Activated CD4-positive, alpha-beta T cell treated with anti-CD3 and anti-CD28 coated beads, Interleukin-10, Interleukin-2, amounts not matched to agents 100 ng/mL and 50 ng/mL, durations not matched to agents 16 hours and 8 hours (primary cell): ENCODE measurements around the gene ASNSD1.
"Not testable (repeated sequence)": the region's sequence is repeated elsewhere in the genome, so short reads cannot be mapped to it uniquely, and the experiment has no call there.

Source experiments
- DNase-seq: peaks from one replicate; pipeline ENCODE4 v3.0.0-alpha.2; 2020

The ASNSD1 gene

DNA sequence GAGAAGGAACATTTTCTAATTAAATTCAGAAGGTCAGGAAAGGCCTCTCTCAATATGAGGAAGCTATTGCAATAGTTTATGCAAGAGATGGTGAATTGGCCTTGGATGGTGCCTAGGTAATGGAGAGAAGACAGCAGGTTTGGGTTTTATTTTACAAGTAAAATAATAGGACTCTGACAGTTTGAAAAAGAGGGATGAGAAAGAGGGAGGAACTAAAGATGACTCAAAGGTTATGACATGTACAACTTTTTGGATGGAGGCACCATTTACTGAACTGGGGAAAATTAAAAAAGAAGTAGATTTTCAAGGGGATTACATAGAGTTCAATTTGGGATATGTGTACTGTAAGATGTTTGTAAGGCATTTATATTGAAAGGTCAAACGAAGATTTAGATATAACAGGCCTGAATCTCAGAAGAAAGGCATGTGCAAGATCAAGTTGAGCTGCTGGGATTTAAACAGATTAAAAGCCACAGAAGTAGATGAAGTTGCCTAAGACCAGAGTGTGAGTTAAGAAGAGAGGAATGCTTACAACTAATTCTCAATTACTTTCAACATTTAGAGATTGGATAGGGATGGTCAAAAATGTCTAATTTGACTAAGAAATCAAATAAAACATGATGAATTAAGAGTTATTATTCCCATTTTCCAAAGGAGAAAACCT lies 12.3 kb upstream of the ASNSD1 start:
- DNase-seq = no peak

DNA sequence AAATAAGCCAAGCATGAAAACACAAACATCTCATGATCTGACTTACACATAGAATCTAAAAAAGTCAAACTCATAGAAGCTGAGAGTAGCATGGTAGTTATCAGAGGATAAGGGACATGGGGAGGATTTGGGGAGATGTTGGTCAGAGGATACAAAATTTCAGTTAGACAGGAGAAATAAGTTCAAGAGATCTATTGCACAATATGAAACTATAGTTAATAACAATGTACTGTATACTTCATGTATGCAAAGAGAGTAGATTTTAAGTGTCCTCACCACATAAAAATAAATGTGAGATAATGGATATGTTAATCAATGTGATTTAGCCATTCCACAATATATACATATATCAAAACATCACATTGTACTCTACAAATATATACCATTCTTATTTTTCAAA lies 10.0 kb upstream of the ASNSD1 start:
- DNase-seq = no peak

DNA sequence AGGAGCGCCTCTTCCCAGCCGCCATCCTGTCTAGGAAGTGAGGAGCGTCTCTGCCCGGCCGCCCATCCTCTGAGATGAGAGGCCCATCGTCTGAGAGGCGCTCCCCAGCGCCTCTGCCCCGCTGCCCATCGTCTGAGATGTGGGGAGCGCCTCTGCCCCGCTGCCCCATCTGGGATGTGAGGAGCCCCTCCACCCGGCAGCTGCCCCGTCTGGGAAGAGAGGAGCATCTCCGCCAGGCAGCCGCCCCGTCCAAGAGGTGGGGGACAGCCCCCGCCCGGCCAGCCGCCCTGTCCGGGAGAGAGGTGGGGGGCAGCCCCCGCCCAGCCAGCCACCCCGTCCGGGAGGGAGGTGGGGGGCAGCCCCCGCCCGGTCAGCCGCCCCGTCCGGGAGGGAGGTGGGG lies 7.8 kb upstream of the ASNSD1 start:
- not testable (repeated sequence) for DNase-seq

DNA sequence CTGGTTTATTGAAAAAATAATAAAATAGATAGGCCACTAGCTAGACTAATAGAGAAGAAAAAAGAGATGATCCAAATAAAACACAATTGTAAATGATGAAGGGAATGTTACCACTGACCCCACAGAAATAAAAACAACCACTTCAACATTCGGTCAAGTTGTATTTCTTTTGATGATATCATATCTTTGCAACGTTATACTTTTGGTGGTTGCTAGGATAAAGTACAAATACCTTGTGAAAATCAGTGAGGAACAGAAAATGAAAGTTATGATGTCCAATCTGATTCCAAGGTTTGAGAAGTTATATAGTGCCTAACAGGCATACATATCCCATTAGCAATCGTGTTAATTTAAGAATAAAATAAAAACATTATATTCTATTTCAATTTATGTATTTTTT lies 6.6 kb upstream of the ASNSD1 start:
- no peak for DNase-seq

DNA sequence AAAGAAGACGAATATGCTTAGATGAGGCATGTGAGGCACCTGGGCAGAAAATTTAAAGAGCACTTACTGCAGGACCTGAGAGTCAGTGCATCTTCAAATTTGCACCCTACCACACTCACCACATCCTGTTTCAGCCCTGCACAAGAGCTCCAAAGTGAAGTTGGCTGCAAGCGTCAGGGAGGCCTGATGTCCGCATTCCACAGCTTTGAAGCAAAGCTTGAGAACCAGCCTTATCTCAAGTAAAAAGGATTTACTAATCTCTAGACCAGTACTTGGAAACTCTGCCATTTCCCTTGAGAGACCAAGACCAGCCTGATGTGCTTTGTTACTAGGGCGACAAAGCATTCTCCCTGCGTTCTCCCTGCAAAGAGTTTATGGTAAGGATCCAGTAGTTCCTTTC lies 3.4 kb upstream of the ASNSD1 start:
- peak; percentile 86 for DNase-seq

DNA sequence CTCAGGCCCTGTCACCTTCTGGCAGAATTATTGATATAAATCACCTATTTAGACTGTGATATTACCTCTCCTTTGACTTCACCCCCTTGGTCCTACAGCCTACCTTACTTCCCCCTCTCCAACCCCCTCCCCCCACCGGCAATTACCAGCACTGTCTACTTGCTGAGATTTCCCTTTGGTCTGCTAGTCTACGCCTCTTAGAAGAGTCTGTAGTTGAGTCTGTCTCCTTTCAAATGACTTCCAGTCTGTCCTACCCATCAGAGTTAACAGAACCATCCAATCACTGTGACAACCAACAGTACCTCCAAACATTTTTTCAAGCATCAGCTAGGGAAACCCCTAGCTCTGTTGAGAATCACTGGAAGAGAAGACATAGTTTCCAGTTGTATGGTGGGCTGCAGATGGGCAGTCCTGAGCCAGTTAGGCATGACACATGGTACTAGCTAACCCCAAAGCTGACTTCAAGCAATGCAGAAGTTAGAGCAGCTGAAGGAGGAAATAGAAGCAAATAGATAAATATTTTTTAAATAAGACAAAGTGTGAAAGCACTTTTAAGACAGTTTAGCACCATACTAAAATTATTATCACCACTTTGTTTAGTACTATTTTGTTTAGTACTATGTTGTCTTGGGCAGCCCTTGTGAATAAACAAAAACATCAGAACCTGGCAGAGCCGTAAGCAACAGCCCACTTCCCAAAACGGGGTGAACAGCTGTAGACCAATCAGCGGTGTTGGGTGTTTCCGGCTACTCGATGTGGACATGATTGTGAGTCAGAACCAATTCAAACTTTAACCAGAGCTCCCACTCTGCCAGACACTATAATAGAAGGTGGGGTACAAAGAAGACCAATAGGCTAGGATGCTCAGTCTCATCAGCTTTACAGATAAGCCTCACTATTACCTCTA lies 2.7 kb upstream of the ASNSD1 start:
- DNase-seq = peak; percentile 47

DNA sequence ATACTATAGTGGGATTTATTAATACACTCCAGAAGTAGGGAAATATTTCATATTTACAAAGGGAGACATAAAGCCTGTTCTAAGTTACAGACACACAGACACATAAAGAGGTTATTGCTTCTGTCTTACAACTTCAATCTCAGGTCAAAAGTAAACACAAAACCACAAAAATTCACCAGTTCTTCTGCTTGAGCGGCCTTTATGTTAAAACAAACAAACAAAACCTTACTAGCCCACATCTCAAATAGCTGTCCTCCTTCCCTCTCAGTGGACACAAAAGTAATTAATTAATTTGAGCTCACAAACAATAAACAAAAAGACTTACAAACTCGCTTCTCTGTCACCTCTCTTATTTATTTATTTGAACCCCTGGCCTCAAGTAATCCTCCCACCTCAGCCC lies 1.5 kb upstream of the ASNSD1 start:
- DNase-seq = no peak

DNA sequence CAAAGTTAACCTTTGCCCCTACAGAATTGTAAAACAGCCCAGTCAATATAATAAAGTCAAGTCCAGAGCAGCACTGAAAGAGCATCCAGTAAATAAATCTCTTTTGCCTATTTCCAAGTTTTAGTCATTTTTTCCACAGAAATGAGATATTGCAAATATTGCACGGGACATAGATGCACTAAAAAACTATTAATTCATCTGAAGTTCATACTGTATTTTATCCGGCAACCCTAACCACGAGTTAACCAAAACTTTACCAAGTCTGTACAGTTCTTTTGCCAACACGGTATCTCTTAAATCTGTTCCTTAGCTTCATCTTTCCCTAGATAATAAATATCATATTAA lies 484 bp upstream of the ASNSD1 start:
- DNase-seq = no peak

DNA sequence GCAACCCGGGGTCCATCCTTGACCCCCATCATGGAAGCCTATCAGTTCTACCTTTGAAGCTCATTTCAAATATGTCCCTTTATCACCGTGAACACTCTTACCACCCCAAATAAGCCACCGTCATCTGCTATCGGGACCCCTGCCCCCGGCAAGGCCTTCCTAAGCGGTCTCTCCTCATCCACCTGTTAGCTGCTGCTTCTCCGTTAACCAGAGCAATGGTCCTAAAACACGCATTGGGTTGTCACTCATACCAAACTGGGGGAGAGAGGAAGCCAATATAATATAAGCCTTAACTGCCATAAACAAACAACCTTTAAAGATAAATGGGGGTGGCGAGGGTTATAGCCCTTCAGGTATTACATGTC lies 680 bp downstream of the ASNSD1 start:
- peak; percentile 14 for DNase-seq

DNA sequence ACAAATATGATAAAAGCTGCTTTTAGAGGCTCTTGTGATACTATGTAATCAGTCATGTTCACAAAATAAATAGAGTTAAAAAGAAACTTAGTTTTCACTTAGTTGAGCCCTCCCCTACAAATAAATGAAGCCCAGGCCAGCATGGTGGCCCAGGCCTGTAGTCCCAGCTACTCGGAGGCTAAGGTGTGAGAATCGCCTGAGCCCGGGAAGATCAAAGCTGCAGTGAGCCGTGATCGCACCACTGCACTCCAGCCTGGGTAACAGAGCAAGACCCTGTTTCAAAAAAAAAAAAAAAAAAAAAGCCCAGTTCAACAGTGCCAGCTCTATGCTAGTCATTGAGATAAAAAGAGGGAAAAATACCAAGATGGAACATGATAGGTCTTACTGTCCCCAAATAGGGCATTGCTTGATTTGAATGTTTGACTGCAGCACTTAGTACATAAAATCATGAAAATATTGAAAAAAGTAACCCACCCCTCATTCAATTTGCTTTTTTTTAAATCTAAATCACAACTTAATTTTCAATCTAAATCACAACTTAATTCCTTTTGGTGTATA lies 1.5 kb downstream of the ASNSD1 start:
- DNase-seq = no peak

DNA sequence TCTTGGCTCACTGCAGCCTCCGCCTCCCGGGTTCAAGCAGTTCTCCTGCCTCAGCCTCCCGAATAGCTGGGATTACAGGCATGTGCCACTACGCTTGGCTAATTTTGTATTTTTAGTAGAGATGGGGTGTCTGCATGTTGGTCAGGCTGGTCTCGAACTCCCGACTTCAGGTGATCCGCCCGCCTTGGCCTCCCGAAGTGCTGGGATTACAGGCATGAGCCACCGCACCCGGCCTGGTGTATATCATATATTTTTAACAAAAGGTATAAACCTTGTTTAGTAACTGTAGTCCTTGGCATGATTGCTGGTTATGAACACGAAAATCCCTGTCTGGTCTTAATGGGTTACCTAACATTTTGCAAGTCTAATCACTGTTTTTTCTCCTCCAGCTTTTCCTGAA lies 2.1 kb downstream of the ASNSD1 start:
- DNase-seq = not testable (repeated sequence)

DNA sequence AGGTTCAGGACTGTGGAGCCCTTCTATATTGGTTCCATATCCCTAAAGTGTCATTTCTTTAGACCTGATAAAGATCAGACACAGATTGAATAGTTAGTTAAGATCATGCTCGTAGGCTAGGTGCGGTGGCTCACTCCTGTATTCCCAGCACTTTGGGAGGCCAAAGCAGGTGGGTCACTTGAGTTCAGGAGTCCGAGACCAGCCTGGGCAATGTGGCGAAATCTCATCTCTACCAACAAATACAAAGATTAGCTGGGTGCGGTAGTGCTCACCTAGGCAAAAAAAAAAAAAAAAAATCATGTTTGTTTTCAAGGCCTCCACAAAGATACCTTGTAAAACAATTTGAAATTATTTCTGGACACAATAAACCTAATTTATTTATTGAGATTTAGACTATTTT lies 8.7 kb downstream of the ASNSD1 start:
- DNase-seq = no peak

DNA sequence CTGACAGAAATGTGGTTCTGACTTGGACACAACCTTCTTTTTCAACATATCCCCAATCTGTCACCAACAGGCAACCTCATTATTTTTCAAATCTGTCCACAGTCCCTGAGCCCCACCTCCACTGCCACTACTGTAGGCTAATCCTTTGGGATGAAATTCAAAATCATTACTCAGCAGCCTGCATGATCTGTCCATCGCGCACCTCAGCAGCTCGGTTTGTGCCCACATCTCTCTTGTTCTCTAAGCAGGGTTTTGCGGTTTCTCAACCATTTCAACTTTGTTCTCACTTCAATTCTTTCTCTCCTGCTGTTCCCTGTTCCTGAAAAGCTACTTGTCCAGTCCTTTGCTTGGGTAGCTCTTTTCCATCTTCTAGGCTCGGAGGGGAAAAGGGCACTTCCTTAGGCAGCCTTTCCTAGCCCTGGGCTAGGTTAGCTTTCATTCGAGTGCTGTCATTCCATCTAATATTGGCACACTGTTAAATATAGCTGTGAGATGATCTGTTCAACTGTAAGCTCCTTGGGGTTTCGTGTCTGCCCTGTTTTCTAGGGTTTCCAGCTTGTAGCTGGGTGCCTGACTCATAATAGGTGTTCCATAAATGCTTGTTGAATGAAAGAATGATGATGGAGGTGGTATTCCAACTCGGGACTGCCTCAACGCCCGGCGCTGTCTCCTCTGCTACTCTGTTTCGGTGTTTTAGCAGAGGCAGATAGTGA lies 12.6 kb downstream of the ASNSD1 start:
- DNase-seq = no peak

DNA sequence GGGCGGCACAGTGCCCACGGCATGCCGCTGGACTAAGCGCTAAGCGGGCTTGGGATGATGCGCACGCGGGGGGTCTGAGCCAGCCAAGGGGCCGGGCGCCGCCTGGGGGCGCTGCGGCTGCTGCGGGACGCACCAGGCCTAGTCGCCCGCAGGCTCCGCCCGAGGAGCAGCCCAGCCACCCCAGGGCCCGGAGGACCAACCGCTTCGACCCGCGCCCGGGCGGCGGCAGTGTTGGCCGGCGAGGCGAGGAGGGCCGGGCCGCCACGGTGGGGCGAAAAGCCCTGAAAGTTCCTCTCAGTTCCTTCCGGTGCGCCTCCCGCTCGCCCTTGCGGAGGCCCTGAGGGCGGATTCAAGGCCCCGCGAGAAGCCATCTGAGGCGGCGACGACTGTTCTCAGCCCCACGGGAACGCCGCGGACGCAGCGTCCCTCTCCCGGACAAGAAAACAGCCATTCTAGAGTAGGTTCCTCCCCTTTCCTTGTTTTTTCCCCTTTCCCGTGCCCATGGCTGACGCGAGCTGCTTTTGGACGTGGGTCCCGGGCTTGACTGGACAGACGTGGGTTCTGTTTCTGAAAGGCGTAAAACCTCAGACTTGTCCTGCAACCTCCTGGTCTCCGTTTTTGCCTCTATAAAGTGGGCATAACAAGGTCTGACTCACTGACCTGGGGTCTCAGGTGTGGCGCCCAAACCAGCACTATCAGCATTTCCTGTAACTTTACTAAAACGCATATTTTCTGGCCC lies 13.3 kb downstream of the ASNSD1 start, which contains the start of gene ANKAR:
TSS of gene ANKAR (plus strand) at position 297 of the 739 bp plus-strand sequence. CDS start 1,821 bp downstream, outside the sequence.
- peak; percentile 88 for DNase-seq

DNA sequence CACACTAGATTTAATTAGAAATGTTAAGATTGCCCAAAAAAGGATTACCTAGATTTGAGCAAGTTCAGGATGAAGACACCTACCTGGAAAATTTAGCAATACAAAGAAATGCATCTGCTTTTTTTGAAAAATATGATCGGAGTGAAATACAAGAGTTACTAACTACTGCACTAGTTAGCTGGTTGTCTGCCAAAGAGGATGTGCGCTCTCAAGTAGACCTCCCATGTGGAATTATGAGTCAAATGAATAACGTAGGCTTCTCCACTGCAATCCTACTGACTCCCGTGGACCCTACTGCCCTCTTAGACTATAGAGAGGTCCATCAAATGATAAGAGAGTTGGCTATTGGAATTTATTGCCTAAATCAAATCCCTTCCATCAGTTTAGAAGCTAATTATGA lies 15.2 kb downstream of the ASNSD1 start:
- no peak for DNase-seq

DNA sequence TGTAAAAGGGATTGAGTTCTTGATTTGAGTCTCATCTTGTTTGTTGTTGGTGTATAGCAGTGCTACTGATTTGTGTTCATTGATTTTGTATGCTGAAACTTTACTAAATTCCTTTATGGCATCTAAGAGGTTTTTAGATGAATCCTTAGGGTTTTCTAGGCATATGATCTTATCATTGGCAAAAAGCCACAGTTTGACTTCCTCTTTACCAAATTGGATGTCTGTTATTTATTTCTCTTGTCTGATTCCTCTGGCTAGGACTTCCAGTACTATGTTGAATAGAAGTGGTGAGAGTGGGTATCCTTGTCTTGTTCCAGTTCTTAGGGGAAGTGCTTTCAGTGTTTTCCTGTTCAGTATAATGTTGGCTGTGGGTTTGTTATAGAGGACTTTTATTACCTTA lies 18.0 kb downstream of the ASNSD1 start:
- no peak for DNase-seq

DNA sequence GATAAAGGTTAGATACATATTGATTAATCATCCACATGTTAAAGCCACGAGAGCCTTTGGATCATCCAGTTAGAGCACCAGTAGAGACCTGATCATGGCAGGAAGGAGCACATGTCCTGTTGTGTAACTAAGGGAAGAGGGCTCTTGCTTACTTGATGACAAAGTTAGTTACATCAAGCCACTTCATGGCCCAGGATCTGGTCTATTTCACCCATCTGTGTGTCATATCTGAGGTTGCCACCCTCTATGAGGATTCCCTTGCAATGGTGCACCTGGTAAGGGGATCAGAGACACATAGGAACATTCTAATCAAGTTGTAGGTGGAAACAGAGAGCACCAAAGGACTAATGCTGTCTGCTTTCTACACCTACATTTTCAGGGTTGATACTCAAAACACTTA lies 19.9 kb downstream of the ASNSD1 start:
- DNase-seq = no peak

DNA sequence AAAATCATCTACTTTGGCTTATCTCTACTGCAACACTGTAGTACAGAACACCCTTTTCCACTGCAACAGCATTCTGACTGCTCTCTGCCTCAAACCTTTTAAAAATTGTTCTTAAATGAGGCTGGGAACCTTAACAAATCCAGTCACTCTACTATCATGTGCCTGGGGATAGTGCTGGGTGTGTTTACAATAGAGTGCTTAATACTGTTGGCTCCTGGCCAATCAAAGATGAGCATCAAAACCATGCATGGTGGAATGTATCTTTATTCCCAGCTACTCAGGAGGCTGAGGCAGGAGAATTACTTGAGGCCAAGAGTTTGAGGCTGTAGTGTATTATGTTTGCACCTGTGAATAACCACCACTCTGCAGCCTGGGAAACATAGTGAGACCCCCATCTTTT lies 20.6 kb downstream of the ASNSD1 start:
- DNase-seq = no peak

DNA sequence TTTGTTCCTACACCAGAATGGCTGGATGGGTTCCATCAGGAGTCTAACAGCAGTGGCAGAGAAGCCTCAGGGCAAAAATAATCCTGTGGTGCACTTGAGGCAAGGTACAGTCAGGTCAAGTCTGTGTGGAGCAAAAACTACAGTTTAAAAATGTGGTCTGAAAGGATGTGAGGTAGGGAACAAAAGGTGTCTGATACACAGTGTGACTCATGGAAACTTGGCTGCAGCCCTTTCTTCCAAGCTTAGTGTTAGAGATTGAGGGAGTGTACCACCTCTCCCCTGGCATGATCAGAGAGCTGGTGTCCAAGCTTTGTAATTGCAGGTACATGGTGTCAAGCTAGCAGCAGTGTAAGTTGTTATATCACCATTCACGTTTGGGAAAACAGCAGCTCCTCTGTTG lies 22.1 kb downstream of the ASNSD1 start:
- no peak for DNase-seq

DNA sequence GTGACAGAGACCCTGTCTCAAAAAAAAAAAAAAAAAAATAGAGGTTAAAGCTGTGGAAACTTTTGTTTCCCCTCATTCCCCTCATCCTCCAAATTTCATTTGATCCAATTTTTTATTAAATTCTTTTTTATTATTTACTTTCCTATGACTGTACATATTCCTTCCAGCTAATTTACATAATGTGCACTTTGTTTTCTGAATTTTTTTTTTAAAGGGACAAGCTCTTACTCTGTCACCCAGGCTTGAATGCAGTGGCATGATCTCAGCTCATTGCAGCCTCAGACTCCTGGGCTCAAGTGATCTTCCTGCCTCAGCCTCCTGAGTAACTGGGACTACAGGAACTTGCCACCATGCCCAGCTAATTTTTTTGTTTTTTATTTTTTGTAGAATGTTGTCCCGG lies 23.6 kb downstream of the ASNSD1 start:
- no peak for DNase-seq

DNA sequence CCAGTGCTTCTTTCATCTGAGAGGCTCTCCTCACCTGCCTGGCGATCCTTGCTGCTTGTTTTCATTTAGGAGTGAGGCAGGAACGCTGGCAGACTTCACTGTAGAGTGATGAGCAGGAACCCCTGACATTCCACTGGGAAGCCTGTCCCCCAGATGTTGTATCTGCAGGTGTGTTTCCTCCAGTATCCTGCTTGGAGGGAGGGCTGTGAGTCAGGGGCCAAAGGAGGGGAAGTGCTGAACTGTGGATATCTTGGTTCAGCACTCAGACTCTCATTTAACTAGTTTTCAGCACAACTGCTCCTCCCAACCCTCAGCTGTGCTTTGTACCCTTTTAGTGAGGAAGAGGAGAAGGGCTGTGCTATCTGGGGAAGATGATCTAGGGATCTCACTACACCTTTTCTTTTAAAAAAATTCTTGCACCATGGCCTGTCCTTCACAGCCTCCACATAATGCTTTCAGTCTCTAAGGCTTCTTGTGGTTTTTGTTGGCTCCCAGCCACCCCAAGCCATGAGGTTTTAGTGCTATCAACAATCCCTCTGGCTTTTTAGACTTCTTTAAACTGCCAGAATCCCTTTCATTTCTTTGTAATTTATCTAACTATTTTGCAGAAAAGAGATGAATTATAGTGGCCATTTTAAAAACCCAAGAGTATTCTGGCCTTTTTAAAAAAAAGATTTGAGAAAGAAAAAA lies 24.4 kb downstream of the ASNSD1 start:
- no peak for DNase-seq

DNA sequence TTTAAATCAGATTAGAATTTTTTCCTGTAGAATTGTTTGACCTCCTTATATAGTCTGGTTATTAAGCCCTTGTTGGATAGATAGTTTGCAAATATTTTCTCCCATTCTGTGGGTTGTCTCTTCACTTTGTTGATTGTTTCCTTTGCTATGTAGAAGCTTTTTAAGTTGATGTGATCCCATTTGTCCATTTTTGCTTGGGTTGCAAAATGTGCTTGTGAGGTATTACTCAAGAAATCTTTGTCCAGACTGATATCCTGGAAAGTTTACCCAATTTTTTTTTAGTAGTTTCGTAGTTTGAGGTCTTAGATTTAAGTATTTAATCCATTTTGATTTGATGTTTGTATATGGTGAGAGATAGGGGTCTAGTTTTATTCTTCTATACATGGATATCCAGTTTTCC lies 26.5 kb downstream of the ASNSD1 start:
- not testable (repeated sequence) for DNase-seq
